GM12875 (cell line): Measurements from ENCODE around the gene KL.

Experiments
- H3K4me3 ChIP-seq: one replicate; pipeline ENCODE4 v1.5.1; 2011; ENCODE audit warnings: low read depth, low read length, control low read depth
- CTCF ChIP-seq: IDR thresholded peaks from 2 replicates; pipeline ENCODE4 v1.5.1; 2011; ENCODE audit warnings: low read depth, mild to moderate bottlenecking, control low read depth, inconsistent platforms, low read length, moderate library complexity, borderline replicate concordance; ENCODE audit not compliant: insufficient read depth

The KL gene

GRCh38 chr13:33069365-33069764 is 53.1 kb downstream of the KL start:
- 0 out of 2 replicates have a peak, but pooled peaks have one; percentile 16 for TF ChIP-seq CTCF
- no peak overlapping the region for H3K4me3 ChIP-seq

DNA sequence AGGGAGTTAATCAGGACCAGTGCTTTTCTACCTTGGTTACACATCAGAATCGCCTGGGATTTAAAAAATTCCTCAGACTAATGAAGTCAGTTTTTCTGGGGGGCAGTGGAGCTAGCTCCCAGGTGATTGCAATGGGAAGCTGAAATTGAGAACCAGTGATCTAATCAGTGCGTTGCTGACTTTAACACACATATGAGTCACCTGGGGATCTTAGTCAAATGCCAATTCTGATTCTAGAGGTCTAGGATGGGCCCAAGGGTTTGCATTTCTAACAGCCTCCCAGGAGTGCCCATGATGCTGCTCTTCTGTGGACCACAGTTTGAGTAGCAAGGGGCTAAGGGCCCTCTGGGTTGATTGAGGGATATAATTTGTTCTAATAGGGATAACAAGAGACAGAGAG is 54.5 kb downstream of the KL start:
- no peak overlapping the region for H3K4me3 ChIP-seq
- no peak for TF ChIP-seq CTCF

DNA sequence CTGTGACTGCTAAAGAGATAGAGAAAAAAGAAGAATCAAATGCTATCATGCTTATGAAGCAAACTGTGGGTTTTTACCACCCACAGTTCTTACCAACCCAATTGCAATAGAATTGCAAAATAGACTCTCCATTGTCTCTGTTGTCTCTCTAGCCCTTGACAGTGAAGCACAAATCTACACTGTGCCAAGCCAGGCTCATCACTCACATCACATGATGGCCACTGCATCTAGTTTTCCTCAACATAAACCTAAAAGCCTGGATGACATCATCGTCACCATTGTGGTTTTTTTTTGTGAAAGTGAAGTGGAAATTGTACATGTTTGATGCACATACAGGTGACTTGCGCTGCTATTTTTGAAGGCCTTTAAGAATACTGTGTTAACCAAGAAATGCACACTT is 56.1 kb downstream of the KL start:
- H3K4me3 ChIP-seq = no peak overlapping the region
- no peak for TF ChIP-seq CTCF

DNA sequence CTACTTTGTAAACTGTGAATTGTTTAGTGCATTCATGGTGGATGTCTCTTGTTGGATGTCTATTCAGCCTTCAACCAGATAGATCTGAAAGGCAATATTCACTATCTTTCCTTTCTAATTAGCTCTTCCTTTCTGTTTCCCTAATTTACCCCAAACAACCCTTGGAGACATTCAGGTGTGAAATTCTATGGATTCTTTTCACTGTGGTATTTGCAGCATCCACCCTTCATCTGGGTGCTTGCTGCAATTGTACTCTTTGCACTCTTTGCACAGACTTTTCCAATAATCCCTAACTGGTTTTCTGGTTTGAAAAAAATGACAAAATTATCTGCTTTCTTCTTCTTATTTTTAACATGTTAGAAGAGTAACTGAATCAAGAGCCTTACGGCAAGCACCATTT is 56.5 kb downstream of the KL start:
- no peak overlapping the region for H3K4me3 ChIP-seq
- TF ChIP-seq CTCF = no peak

DNA sequence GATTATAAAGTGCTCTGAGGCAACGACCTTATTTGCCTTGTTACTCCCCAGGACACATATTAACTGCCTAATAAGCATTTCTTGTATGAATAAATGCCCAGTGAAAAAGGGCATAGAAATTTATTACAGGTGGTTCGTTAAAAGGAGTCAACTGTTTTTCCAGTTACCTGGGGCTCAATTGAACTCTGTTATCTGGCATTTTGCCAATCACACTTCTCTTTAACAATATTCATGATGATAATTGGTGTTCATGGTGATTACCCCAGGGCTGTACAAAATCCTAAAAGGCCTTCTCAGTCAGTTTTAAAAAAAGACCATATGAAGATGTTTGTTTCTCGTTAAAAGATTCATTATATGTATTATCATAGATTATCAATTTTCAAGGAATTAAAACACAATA is 57.1 kb downstream of the KL start:
- TF ChIP-seq CTCF = no peak
- no peak overlapping the region for H3K4me3 ChIP-seq

DNA sequence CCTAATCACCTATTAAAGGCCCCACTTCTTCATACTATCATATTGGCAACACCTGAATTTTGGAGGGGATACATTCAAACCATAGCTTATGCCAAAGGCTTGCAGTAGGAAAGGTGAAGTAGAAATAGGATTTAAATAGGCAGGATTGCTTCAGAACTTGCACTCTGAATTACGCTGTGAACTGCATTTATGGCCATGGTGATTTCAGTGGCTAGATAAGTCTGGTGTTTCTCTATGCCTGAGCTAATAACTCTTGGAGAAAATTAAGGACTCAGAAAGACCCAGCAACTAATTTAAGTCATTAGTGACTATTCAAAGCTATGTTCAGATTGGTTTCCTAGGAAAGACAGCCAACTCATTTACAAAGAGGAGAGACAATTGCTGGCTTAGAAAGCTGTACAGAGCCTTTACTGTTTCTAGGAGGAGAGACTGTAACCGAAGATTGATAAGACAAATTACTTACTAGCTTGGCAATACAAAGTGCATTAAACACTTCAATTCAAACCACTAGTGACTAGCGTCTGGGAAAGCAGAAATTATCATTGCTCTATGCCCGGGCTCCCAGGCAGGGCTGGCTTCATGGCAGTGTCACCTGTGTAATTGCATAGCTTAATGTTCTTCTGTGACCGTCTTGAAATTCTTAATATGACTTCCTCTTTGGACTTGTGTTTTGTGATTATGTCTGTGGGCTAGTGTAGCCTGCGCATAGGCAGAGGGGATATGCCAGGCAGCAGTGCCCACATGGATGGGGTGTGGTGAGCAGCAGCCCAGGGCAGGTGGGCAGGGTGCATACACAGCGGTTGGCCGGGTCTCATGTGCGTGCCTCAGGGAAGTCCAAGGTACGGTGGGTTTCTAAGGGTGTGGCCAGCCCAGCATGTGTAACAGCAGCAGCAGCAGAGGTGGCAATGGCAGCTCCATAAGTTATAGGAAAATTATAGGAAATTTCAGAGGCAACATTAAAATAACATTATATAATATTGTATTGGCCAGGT is 60.1 kb downstream of the KL start:
- H3K4me3 ChIP-seq = no peak overlapping the region
- no peak for TF ChIP-seq CTCF

GRCh38 chr13:33078263-33078662 is 62.0 kb downstream of the KL start:
- TF ChIP-seq CTCF = no peak
- no peak overlapping the region for H3K4me3 ChIP-seq
